ENCODE measurements around the gene KLHDC2.
"Not testable (repeated sequence)": the region's sequence is repeated elsewhere in the genome, so short reads cannot be mapped to it uniquely, and the experiment has no call there.

KLHDC2 gene

GRCh38 chr14:49769171-49769570 lies 1.2 kb downstream of the KLHDC2 start:
- H3K27me3 Mint-ChIP-seq = no peaks in the 10 kb centered on the region

GRCh38 chr14:49769581-49770211 lies 1.7 kb downstream of the KLHDC2 start:
- H3K27me3 Mint-ChIP-seq = no peaks in the 10 kb centered on the region
- H3K36me3 Mint-ChIP-seq = peaks cover 1% of the 10 kb centered on the region
- H3K4me3 Mint-ChIP-seq = peak overlapping the region; percentile 96
- H3K27ac Mint-ChIP-seq = peak overlapping the region; percentile 100
- H3K9me3 Mint-ChIP-seq = no peaks in the 10 kb centered on the region
- peaks cover 45% of the 10 kb centered on the region for H3K4me1 Mint-ChIP-seq

More at GRCh38 chr14:49769171-49769570, 1.2 kb downstream of the KLHDC2 start:
- H3K4me1 Mint-ChIP-seq = peaks cover 42% of the 10 kb centered on the region
- H3K4me3 Mint-ChIP-seq = peak overlapping the region; percentile 96
- no peaks in the 10 kb centered on the region for H3K9me3 Mint-ChIP-seq
- H3K27ac Mint-ChIP-seq = peak overlapping the region; percentile 100
- H3K36me3 Mint-ChIP-seq = peaks cover 1% of the 10 kb centered on the region

- Mint-ChIP-seq H3K36me3 (peaks cover 4% of the 10 kb centered on the region), H3K27me3 (no peaks in the 10 kb centered on the region), H3K27ac (peak overlapping the region; percentile 70), H3K4me3 (peak overlapping the region; percentile 11), H3K9me3 (no peaks in the 10 kb centered on the region), H3K4me1 (peaks cover 51% of the 10 kb centered on the region)
Measured at GRCh38 chr14:49770212-49770817, 2.4 kb downstream of the KLHDC2 start.

- H3K27ac Mint-ChIP-seq = peak overlapping the region; percentile 74
- not testable (repeated sequence) for H3K36me3 Mint-ChIP-seq
Measured at GRCh38 chr14:49771691-49772090, 3.7 kb downstream of the KLHDC2 start.

GRCh38 chr14:49774106-49774505 lies 6.2 kb downstream of the KLHDC2 start:
- Mint-ChIP-seq H3K27me3 (no peaks in the 10 kb centered on the region), H3K4me1 (peaks cover 43% of the 10 kb centered on the region), H3K9me3 (no peaks in the 10 kb centered on the region), H3K4me3 (no peak overlapping the region), H3K36me3 (peaks cover 5% of the 10 kb centered on the region), H3K27ac (peak overlapping the region; percentile 59)

More at GRCh38 chr14:49771691-49772090, 3.7 kb downstream of the KLHDC2 start:
- H3K9me3 Mint-ChIP-seq, H3K4me3 Mint-ChIP-seq, H3K27me3 Mint-ChIP-seq: not testable (repeated sequence)
- peaks cover 53% of the 10 kb centered on the region for H3K4me1 Mint-ChIP-seq

- Mint-ChIP-seq H3K36me3 (peaks cover 3% of the 10 kb centered on the region), H3K27ac (no peak overlapping the region), H3K4me3 (no peak overlapping the region), H3K9me3 (no peaks in the 10 kb centered on the region), H3K4me1 (peaks cover 17% of the 10 kb centered on the region), H3K27me3 (no peaks in the 10 kb centered on the region)
Measured at GRCh38 chr14:49778421-49778820, 10.5 kb downstream of the KLHDC2 start.

- H3K27ac Mint-ChIP-seq = peak overlapping the region; percentile 52
- H3K4me1 Mint-ChIP-seq, H3K9me3 Mint-ChIP-seq, H3K4me3 Mint-ChIP-seq, H3K36me3 Mint-ChIP-seq, H3K27me3 Mint-ChIP-seq: not testable (repeated sequence)
Measured at GRCh38 chr14:49781040-49781439, 13.1 kb downstream of the KLHDC2 start.

GRCh38 chr14:49783394-49784014 lies 15.6 kb downstream of the KLHDC2 start:
- H3K4me1 Mint-ChIP-seq = peaks cover 4% of the 10 kb centered on the region
- no peaks in the 10 kb centered on the region for H3K9me3 Mint-ChIP-seq
- no peaks in the 10 kb centered on the region for H3K27me3 Mint-ChIP-seq
- H3K27ac Mint-ChIP-seq = no peak overlapping the region
- peaks cover 9% of the 10 kb centered on the region for H3K36me3 Mint-ChIP-seq
- no peak overlapping the region for H3K4me3 Mint-ChIP-seq

GRCh38 chr14:49786315-49786714 lies 18.4 kb downstream of the KLHDC2 start:
- Mint-ChIP-seq H3K36me3 (peaks cover 18% of the 10 kb centered on the region), H3K4me1 (peaks cover 8% of the 10 kb centered on the region), H3K27ac (peak overlapping the region; percentile 43), H3K4me3 (no peak overlapping the region), H3K27me3 (no peaks in the 10 kb centered on the region), H3K9me3 (no peaks in the 10 kb centered on the region)

- H3K36me3 Mint-ChIP-seq = peaks cover 19% of the 10 kb centered on the region
- H3K4me1 Mint-ChIP-seq = peaks cover 5% of the 10 kb centered on the region
- no peaks in the 10 kb centered on the region for H3K27me3 Mint-ChIP-seq
- H3K9me3 Mint-ChIP-seq = no peaks in the 10 kb centered on the region
- H3K27ac Mint-ChIP-seq = no peak overlapping the region
- no peak overlapping the region for H3K4me3 Mint-ChIP-seq
Measured at GRCh38 chr14:49792618-49793017, 24.7 kb downstream of the KLHDC2 start.

- Mint-ChIP-seq H3K4me1 (no peaks in the 10 kb centered on the region), H3K27ac (peak overlapping the region; percentile 48), H3K36me3 (peaks cover 15% of the 10 kb centered on the region), H3K9me3 (no peaks in the 10 kb centered on the region), H3K4me3 (no peak overlapping the region), H3K27me3 (no peaks in the 10 kb centered on the region)
Measured at GRCh38 chr14:49796025-49796424, 28.1 kb downstream of the KLHDC2 start.

GRCh38 chr14:49808780-49809179 lies 40.8 kb downstream of the KLHDC2 start:
- Mint-ChIP-seq H3K36me3 (peaks cover 25% of the 10 kb centered on the region), H3K4me1 (peaks cover 5% of the 10 kb centered on the region), H3K9me3 (peaks cover 8% of the 10 kb centered on the region), H3K27me3 (no peaks in the 10 kb centered on the region), H3K4me3 (no peak overlapping the region), H3K27ac (no peak overlapping the region)

GRCh38 chr14:49816118-49816517 lies 48.2 kb downstream of the KLHDC2 start:
- peaks cover 50% of the 10 kb centered on the region for H3K36me3 Mint-ChIP-seq
- not testable (repeated sequence) for H3K27ac Mint-ChIP-seq, H3K27me3 Mint-ChIP-seq

GRCh38 chr14:49816844-49817243 lies 48.9 kb downstream of the KLHDC2 start:
- Mint-ChIP-seq H3K36me3 (peaks cover 45% of the 10 kb centered on the region), H3K4me3 (no peak overlapping the region), H3K27ac (no peak overlapping the region)

More at GRCh38 chr14:49816118-49816517, 48.2 kb downstream of the KLHDC2 start:
- H3K4me1 Mint-ChIP-seq, H3K4me3 Mint-ChIP-seq, H3K9me3 Mint-ChIP-seq: not testable (repeated sequence)

GRCh38 chr14:49820176-49820575 lies 52.2 kb downstream of the KLHDC2 start:
- H3K27ac Mint-ChIP-seq = no peak overlapping the region

More at GRCh38 chr14:49816844-49817243, 48.9 kb downstream of the KLHDC2 start:
- no peaks in the 10 kb centered on the region for H3K27me3 Mint-ChIP-seq
- H3K4me1 Mint-ChIP-seq = no peaks in the 10 kb centered on the region
- peaks cover 7% of the 10 kb centered on the region for H3K9me3 Mint-ChIP-seq

GRCh38 chr14:49828640-49829039 lies 60.7 kb downstream of the KLHDC2 start:
- Mint-ChIP-seq H3K4me3 (no peak overlapping the region), H3K36me3 (peaks cover 14% of the 10 kb centered on the region), H3K4me1 (peaks cover 12% of the 10 kb centered on the region), H3K9me3 (no peaks in the 10 kb centered on the region), H3K27ac (no peak overlapping the region), H3K27me3 (no peaks in the 10 kb centered on the region)

More at GRCh38 chr14:49820176-49820575, 52.2 kb downstream of the KLHDC2 start:
- peaks cover 33% of the 10 kb centered on the region for H3K36me3 Mint-ChIP-seq
- no peaks in the 10 kb centered on the region for H3K27me3 Mint-ChIP-seq
- H3K4me1 Mint-ChIP-seq = peaks cover 5% of the 10 kb centered on the region
- H3K9me3 Mint-ChIP-seq = no peaks in the 10 kb centered on the region
- no peak overlapping the region for H3K4me3 Mint-ChIP-seq

Measured in activated naive CD4-positive, alpha-beta T cell treated with anti-CD3 and anti-CD28 coated beads, Interleukin-2, amount 50 U/mL, for 24 hours (primary cell).